ENCODE results near the gene ANXA11.

- TF ChIP-seq POLR2AphosphoS5 (IDR thresholded peaks at IDR 0.05; ENCODE audit: low read depth, low read length) (no peak), TAF1 (IDR thresholded peaks at IDR 0.05; ENCODE audit: borderline replicate concordance, insufficient read depth, low read length) (no peak), FOXP2 (optimal IDR thresholded peaks at IDR 0.05; ENCODE audit: borderline replicate concordance, extremely low read depth, extremely low read length, insufficient read depth) (no peak), REST (IDR thresholded peaks at IDR 0.05; ENCODE audit: insufficient read depth in 1 of 2, low read depth in 2 of 2, low read length in 2 of 2) (no peak)
These were observed 52.5 kb downstream of the ANXA11 start for GRCh38 chr10:80152820-80153219.

Measured in PFSK-1 (cell line).